Inferior parietal cortex (tissue), 1 donor: ENCODE results near the gene CFAP90.

Source experiments
- DNase-seq: peaks from one replicate; pipeline ENCODE4 v3.0.0-alpha.2; 2016; ENCODE audit errors: extremely low spot score

The CFAP90 gene

GRCh38 chr5:7868427-7868772, 17.5 kb upstream of the CFAP90 start:
- DNase-seq: no peak

GRCh38 chr5:7867260-7867659, 16.3 kb upstream of the CFAP90 start:
- DNase-seq: no peak

- DNase-seq: no peak
Measured at GRCh38 chr5:7866196-7866595, 15.3 kb upstream of the CFAP90 start.

- no peak for DNase-seq
Measured at GRCh38 chr5:7857926-7858632, 7.1 kb upstream of the CFAP90 start.

- no peak for DNase-seq
Measured at GRCh38 chr5:7857361-7857760, 6.4 kb upstream of the CFAP90 start.

GRCh38 chr5:7856855-7857254, 5.9 kb upstream of the CFAP90 start:
- DNase-seq: peak; percentile 84

- no peak for DNase-seq
Measured at GRCh38 chr5:7855611-7856010, 4.7 kb upstream of the CFAP90 start.

- DNase-seq: no peak
Measured at GRCh38 chr5:7852988-7853387, 2.1 kb upstream of the CFAP90 start.

GRCh38 chr5:7852542-7852941, 1.6 kb upstream of the CFAP90 start:
- DNase-seq: no peak

GRCh38 chr5:7851617-7852289, 820 bp upstream of the CFAP90 start:
- no peak for DNase-seq

- no peak for DNase-seq
Measured at GRCh38 chr5:7851240-7851592, 283 bp upstream of the CFAP90 start.

GRCh38 chr5:7849681-7850394, 1.1 kb downstream of the CFAP90 start:
- DNase-seq: no peak

GRCh38 chr5:7848296-7848695, 2.6 kb downstream of the CFAP90 start:
- DNase-seq: no peak

- DNase-seq: no peak
Measured at GRCh38 chr5:7846327-7846726, 4.6 kb downstream of the CFAP90 start.

- no peak for DNase-seq
Measured at GRCh38 chr5:7845557-7845956, 5.4 kb downstream of the CFAP90 start.

GRCh38 chr5:7844901-7845300, 6.0 kb downstream of the CFAP90 start:
- no peak for DNase-seq

GRCh38 chr5:7842531-7842930, 8.4 kb downstream of the CFAP90 start:
- DNase-seq: no peak

- no peak for DNase-seq
Measured at GRCh38 chr5:7837403-7837802, 13.5 kb downstream of the CFAP90 start.

- no peak for DNase-seq
Measured at GRCh38 chr5:7834982-7835381, 16.0 kb downstream of the CFAP90 start.

GRCh38 chr5:7828269-7828668, 22.7 kb downstream of the CFAP90 start:
- no peak for DNase-seq

GRCh38 chr5:7827610-7828009, 23.3 kb downstream of the CFAP90 start:
- peak; percentile 49 for DNase-seq

GRCh38 chr5:7825630-7826029, 25.3 kb downstream of the CFAP90 start:
- no peak for DNase-seq

- no peak for DNase-seq
Measured at GRCh38 chr5:7824995-7825394, 25.9 kb downstream of the CFAP90 start.
